Neural cell (in vitro differentiated cells): ENCODE data around the gene PCED1B. TPM values are rescaled to one million over a fixed set of nuclear protein-coding genes. Genes with fewer than 3 reads are reported as not detected.

ENCODE experiments used
- H2AFZ ChIP-seq: fragments of 200-600, 300-800 bp; sonication (generic), shearing (Covaris generic); 2 replicates; pipeline ENCODE4 v1.6.0; 2014; ENCODE audit warnings: low read depth, mild to moderate bottlenecking, antibody characterized with exemption, low read length, moderate library complexity
- H3F3A ChIP-seq: fragments of 200-600 bp; shearing (Covaris generic); 2 replicates; pipeline ENCODE4 v1.6.1; 2016; ENCODE audit warnings: mild to moderate bottlenecking, moderate library complexity, mixed read lengths, antibody characterized with exemption, low read length; ENCODE audit not compliant: insufficient read depth, poor library complexity, severe bottlenecking
- H3K27ac ChIP-seq: fragments of 200-600, 300-800 bp; sonication (generic), shearing (Covaris generic); 2 replicates; pipeline ENCODE4 v1.5.1; 2014; ENCODE audit warnings: mild to moderate bottlenecking, low read length, moderate library complexity
- H3K27me3 ChIP-seq: fragments of 300-800, 200-600 bp; sonication (generic), shearing (Covaris generic); 2 replicates; pipeline ENCODE4 v1.6.0; 2014; ENCODE audit warnings: mild to moderate bottlenecking, low read depth, low read length, moderate library complexity; ENCODE audit not compliant: insufficient read depth
- H3K36me3 ChIP-seq: fragments of 300-800, 200-600 bp; sonication (generic), shearing (Covaris generic); 2 replicates; pipeline ENCODE4 v1.5.1; 2014; ENCODE audit warnings: mild to moderate bottlenecking, antibody characterized with exemption, low read length, moderate library complexity; ENCODE audit not compliant: insufficient read depth
- H3K4me2 ChIP-seq: fragments of 300-800, 200-600 bp; sonication (generic), shearing (Covaris generic); 2 replicates; pipeline ENCODE4 v1.6.0; 2014; ENCODE audit warnings: mild to moderate bottlenecking, low read length
- H3K4me3 ChIP-seq: fragments of 300-800, 200-600 bp; sonication (generic), shearing (Covaris generic); 2 replicates; pipeline ENCODE4 v1.5.1; 2014; ENCODE audit warnings: mild to moderate bottlenecking, low read length, moderate library complexity
- H3K79me2 ChIP-seq: fragments of 200-600 bp; shearing (Covaris generic); replicated peaks from 2 replicates; pipeline ENCODE4 v1.6.0; 2014; ENCODE audit warnings: mild to moderate bottlenecking, low read length, moderate library complexity; ENCODE audit not compliant: insufficient read depth
- H3K9ac ChIP-seq: fragments of 300-800, 200-600 bp; sonication (generic), shearing (Covaris generic); 2 replicates; pipeline ENCODE4 v1.6.1; 2016; ENCODE audit warnings: mild to moderate bottlenecking, low read length, mixed read lengths
- H3K9me2 ChIP-seq: fragments of 200-600 bp; shearing (Covaris generic); 2 replicates; pipeline ENCODE4 v1.6.1; 2016; ENCODE audit warnings: mild to moderate bottlenecking, low read length, mixed read lengths; ENCODE audit not compliant: insufficient read depth
- H3K9me3 ChIP-seq: fragments of 200-600, 300-800 bp; sonication (generic), shearing (Covaris generic); 2 replicates; pipeline ENCODE4 v1.6.1; 2016; ENCODE audit warnings: mild to moderate bottlenecking, mixed run types, low read length, moderate library complexity, mixed read lengths
- H4K20me1 ChIP-seq: fragments of 200-600 bp; shearing (Covaris generic); 2 replicates; pipeline ENCODE4 v1.6.1; 2016; ENCODE audit warnings: mild to moderate bottlenecking, mixed run types; ENCODE audit not compliant: insufficient read depth
- CTCF ChIP-seq: fragments of 450-650 bp; IDR thresholded peaks from 2 replicates; pipeline ENCODE4 v1.5.1; 2014; ENCODE audit warnings: antibody characterized with exemption, mild to moderate bottlenecking, moderate library complexity; ENCODE audit not compliant: poor library complexity, severe bottlenecking
- EP300 ChIP-seq: fragments of 450-650 bp; conservative IDR thresholded peaks from 2 replicates; pipeline ENCODE4 v1.6.1; 2014; ENCODE audit warnings: antibody characterized with exemption, mild to moderate bottlenecking, moderate library complexity; ENCODE audit not compliant: poor library complexity, severe bottlenecking
- EZH2 ChIP-seq: fragments of 200-600, 300-800 bp; shearing (Covaris generic), sonication (generic); IDR thresholded peaks from 2 replicates; pipeline ENCODE4 v1.6.1; 2014; ENCODE audit warnings: antibody characterized with exemption, low read length, borderline replicate concordance, mild to moderate bottlenecking; ENCODE audit not compliant: insufficient read depth, poor library complexity, severe bottlenecking
- MXI1 ChIP-seq: fragments of 450-650 bp; conservative IDR thresholded peaks from 2 replicates; pipeline ENCODE4 v1.6.1; 2014; ENCODE audit warnings: antibody characterized with exemption, mild to moderate bottlenecking; ENCODE audit not compliant: poor library complexity, severe bottlenecking
- POLR2AphosphoS5 ChIP-seq: IDR thresholded peaks from 2 replicates; pipeline ENCODE4 v1.6.1; 2012
- RAD21 ChIP-seq: fragments of 450-650 bp; conservative IDR thresholded peaks from 2 replicates; pipeline ENCODE4 v1.6.1; 2014; ENCODE audit warnings: antibody characterized with exemption, mild to moderate bottlenecking, moderate library complexity
- REST ChIP-seq: IDR thresholded peaks from 2 replicates; pipeline ENCODE4 v1.6.1; 2012; ENCODE audit warnings: borderline replicate concordance
- SMC3 ChIP-seq: fragments of 450-650 bp; conservative IDR thresholded peaks from 2 replicates; pipeline ENCODE4 v1.6.1; 2014; ENCODE audit warnings: antibody characterized with exemption, mild to moderate bottlenecking, moderate library complexity; ENCODE audit not compliant: poor library complexity
- TAF1 ChIP-seq: IDR thresholded peaks from 2 replicates; pipeline ENCODE4 v1.6.1; 2012; ENCODE audit warnings: low read depth
- polyA plus RNA-seq: library from polyadenylated mRNA; depleted of rRNA; stranded (reverse); fragments of >200 nt; gene quantifications from 2 replicates; pipeline ENCODE4 v1.2.3, GENCODE V29; 2014

Gene PCED1B
- polyA plus RNA-seq, 1 donor from 2014 or later: not detected

GRCh38 chr12:47087088-47087688 lies 7.8 kb downstream of the PCED1B start:
- Histone ChIP-seq H3K4me2 (no peak overlapping the region), H2AFZ (no peak overlapping the region), H3K9ac (no peak overlapping the region), H3K27ac (no peak overlapping the region), H3K36me3 (no peaks in the 10 kb centered on the region), H3K9me2 (no peaks in the 10 kb centered on the region), H3K79me2 (no peaks in the 10 kb centered on the region), H3F3A (no peaks in the 10 kb centered on the region), H3K27me3 (no peaks in the 10 kb centered on the region), H3K9me3 (no peaks in the 10 kb centered on the region), H3K4me3 (no peak overlapping the region), H4K20me1 (no peaks in the 10 kb centered on the region)
- TF ChIP-seq MXI1: no peak
- no peak for TF ChIP-seq REST
- TF ChIP-seq EZH2: no peak
- no peak for TF ChIP-seq CTCF
- TF ChIP-seq TAF1: no peak
- no peak for TF ChIP-seq RAD21
- TF ChIP-seq POLR2AphosphoS5: no peak
- no peak for TF ChIP-seq EP300
- no peak for TF ChIP-seq SMC3

- no peak for TF ChIP-seq EZH2
- no peak for TF ChIP-seq REST
- no peak for TF ChIP-seq EP300
- TF ChIP-seq MXI1: no peak
- TF ChIP-seq SMC3: no peak
- TF ChIP-seq RAD21: no peak
- TF ChIP-seq POLR2AphosphoS5: no peak
- no peak for TF ChIP-seq TAF1
- TF ChIP-seq CTCF: no peak
- H3K9me3 ChIP-seq: no peaks in the 10 kb centered on the region
- no peak overlapping the region for H3K4me2 ChIP-seq
- no peaks in the 10 kb centered on the region for H3K27me3 ChIP-seq
- no peaks in the 10 kb centered on the region for H3K79me2 ChIP-seq
- no peaks in the 10 kb centered on the region for H3K9me2 ChIP-seq
- no peak overlapping the region for H2AFZ ChIP-seq
- no peak overlapping the region for H3K9ac ChIP-seq
- H4K20me1 ChIP-seq: no peaks in the 10 kb centered on the region
- H3K27ac ChIP-seq: no peak overlapping the region
- H3F3A ChIP-seq: no peaks in the 10 kb centered on the region
- H3K36me3 ChIP-seq: no peaks in the 10 kb centered on the region
- H3K4me3 ChIP-seq: no peak overlapping the region
Measured at GRCh38 chr12:47088021-47088944, 8.9 kb downstream of the PCED1B start.
